HG03469 (cell line): ENCODE measurements around the gene TTYH3.

Experiments
- ATAC-seq: cut with Tn5 transposase; IDR thresholded peaks from one replicate; pipeline ENCODE4 v1.9.1; 2021; ENCODE audit warnings: mild to moderate bottlenecking, moderate library complexity, moderate number of reproducible peaks; ENCODE audit not compliant: unreplicated experiment

The TTYH3 gene

DNA sequence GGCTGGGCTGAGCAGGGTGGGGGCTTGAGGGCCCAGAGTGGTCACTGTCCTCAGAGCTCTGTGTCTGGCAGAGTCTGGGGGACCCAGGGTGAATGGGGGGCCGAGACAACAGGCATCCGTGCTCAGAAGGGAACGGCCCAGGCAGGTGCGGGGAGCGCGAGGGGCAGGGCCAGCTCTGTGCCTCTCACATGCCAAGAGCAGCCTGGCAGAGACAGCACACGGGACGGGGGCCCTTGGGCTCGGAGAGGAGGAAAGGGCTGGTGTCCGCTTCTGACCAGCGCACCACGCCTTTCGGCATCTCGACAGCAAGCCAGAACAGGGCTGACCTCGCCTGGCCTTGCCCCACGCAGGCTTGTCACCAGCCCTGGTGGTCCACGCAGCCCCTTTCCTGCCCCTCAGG lies 69.6 kb downstream of the TTYH3 start:
- ATAC-seq: no peak

DNA sequence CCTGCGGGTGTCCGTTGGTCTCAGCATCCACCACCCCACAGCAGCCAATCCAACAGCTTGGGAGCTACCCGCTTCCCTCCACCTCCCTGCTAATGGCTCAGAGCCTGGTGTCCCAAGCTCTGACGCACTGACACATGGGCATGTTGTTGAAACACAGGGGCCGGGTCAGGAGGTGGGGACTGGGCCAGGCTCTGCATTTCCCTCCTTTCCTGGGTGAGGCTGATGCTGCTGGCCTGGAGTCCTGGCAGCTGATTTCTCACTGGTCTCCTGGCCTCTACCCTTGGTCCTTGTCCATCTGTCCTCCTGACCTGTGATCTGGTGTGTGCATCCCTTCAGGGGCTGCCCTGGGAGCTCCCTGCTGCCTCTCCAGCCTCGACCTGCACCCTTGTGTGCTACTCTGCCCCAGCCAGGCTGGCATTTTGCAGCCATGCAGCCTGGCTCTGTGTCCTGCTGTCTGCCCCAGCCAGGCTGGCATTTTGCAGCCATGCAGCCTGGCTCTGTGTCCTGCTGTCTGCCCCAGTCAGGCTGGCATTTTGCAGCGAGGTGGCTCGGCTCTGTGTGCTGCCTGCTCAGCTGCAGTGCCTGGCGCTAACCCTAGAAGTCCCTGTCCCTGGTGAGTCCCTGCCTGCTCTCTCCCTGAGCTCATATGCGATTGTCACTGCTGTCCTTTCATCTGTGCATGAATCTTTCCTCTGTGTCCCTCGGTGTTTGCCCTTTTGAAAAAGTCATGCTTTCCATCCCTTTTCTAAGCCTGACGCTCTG lies 70.2 kb downstream of the TTYH3 start:
- ATAC-seq: no peak

DNA sequence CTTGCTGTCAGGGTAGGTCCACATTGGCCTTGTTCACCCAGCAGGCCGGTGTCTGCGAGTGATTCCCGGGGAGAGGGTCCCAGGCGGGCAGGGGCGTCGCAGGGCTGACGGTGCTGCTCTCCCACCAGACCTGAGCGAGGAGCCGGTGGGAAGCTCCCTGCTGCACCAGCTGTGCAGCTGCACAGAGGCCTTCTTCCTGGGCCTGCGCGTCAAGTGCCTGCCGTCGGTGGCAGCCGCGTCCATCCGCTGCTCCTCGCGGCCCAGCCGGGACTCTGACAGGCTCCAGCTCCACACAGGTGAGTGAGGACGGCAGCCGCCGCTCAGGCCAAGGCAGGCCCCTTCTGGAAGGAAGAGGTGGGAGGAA lies 70.8 kb downstream of the TTYH3 start:
- no peak for ATAC-seq

DNA sequence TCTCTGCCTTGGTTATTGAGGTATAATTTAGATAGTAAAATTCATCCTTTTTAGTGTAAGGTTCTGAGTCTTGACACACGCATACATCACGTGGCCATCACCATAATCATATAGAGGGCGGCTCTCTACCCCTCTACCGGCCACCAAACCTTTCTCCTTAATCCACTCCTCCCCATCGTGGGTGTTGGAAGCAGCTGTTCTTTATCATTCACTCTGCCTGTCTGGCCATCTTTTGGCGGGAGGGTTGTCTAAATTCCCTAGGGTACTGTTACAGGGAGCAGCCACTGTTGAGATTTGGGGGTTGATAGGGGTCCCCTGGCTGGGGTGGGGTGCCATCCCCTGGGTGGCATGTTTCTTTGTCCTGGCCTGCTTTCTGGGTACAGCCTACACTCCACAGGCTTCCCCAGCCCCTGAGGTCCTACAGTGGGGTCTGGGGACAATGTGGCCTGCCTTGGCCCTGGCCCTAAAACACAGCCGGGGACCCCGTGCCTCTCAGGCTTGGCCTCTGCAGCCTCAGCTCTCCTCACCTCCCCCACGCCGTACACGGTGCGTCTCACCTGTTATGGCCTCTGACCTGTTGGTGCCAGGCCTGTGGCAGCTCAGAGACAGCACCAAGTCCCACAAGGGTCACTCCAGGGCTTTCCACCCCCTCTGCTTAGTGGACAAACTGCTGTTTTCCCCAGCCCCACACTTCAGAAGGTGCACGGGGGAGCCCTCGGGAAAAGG lies 73.7 kb downstream of the TTYH3 start:
- ATAC-seq: no peak

DNA sequence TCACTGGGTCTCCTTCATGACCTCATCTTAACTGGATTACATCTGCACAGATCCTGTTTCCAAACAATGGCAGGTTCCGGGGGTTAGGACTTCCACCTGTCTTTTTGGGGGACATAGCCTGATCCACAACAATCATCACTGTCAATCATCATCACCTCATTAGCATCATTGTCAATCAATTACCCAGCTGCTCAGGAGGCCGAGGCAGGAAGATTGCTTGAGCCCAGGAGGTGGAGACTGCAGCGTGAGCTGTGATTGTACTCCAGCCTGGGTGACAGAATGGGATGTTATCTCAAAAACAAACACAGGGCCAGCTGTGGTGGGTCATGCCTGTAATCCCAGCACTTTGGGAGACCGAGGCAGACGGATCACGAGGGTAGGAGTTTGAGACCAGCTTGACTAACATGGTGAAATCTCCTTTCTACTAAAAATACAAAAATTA lies 74.9 kb downstream of the TTYH3 start:
- ATAC-seq: no peak

DNA sequence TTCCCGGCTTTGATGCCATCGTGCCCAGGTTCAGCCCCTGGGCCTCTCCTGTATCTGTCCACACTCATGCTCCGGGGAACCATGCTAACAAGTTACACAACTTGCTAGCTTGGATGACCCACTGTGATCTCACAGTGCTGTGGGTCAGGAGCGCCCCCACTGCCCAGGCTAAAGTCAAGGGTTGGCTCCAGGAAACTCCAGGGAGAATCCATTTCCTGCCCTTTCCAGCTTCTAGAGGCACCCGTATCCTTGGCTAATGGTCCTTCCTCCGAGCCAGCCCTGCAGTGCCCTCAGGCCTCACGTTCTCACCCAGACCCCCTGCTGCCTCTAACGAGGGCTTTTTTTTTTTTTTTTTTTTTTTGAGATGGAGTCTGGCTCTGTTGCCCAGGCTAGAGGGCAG lies 75.7 kb downstream of the TTYH3 start:
- ATAC-seq: no peak

DNA sequence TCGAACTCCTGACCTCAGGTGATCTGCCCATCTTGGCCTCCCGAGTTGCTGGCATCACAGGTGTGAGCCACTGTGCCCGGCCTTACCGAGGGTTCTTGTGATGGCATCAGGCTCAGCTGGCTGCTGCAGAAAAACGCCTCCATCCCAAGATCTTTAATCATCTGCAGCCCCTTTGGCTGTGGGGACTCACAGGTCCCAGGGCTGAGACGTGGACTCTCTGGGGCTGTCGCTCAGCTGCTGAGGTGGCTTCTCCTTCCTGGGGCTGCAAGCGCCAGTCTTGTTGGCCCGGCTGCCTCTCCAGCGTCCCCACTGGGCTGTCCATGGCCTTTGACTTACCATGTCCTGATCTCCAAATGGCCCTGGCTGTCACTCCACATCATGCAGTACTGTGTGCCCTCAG lies 76.3 kb downstream of the TTYH3 start:
- ATAC-seq: no peak

DNA sequence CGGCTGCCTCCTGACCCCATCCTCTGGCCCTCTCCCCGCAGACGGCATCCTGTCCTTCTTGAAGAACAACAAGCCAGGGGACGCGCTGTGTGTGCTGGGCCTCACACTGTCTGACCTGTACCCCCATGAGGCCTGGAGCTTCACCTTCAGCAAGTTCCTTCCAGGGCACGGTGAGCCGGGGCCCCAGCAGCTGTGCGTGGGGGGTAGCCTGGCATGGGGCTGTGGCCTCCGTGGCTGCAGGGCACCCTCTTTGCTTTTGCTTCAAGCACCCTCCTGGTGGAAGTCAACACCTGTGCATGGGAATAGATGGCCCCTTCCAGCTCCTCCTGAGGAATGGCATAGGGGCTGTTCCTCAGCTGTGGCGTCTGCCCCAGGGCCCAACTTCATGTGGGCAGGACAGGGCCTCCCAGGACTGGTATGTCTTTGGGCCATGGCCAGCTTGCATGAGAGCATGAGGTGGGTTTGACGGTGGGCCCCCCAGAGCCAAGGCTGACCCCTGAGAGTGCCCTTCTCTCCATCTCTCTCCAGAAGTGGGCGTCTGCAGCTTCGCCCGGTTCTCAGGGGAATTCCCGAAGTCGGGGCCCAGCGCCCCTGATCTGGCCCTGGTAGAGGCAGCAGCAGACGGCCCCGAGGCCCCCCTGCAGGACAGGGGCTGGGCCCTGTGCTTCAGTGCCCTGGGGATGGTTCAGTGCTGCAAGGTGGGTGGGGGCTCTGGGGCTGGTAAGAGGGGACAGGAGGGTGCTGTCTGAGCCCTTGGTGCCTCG lies 76.9 kb downstream of the TTYH3 start:
- no peak for ATAC-seq

DNA sequence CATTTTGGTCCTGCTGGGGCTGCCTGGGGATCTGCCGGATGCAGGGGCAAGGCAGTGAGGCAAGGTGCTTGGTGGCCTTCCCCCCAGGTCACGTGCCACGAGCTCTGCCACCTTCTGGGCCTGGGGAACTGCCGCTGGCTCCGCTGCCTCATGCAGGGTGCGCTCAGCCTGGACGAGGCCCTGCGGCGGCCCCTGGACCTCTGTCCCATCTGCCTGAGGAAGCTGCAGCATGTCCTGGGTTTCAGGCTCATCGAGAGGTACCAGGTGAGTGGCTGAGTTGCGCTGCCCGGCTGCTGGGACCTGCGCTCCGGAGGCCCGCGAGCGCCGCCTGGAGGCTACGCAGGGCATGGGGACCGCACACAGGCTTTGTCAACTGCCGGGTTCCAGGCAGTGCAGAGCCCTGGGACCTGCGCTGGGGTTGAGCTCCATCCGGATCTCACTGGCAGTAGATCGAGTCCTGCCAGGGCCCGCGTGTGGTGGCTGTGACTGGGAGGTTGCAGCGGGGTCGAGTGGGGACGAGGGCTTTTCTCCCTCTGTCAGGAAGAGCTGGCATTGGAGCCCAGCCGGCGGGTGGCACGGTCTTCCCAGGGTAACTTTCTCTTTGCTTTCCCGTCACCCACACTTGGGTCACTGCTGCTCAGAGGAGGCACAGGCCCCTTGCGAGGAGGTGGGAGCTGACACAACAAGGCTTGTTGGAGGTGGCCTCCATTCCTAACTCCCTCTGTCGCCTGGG lies 77.9 kb downstream of the TTYH3 start:
- ATAC-seq: peak; percentile 60

DNA sequence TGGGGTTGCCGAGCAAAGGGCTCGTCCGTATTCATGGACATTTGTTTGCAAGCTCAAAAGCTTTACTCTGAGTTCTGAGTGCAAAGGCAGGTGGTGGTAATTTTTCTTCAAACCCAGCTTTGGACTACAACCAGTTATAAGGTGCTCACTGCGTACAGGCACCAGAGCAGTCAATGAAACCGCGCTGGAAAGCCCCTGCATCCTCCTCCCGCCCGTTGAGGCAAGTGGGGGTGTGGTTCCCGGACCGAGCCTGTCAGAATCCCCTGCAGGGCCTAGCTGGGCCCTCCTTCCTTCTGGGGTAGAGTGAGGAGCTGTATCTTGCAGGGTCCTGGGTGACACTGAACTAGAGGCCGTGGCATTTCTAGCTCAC lies 78.5 kb downstream of the TTYH3 start:
- peak; percentile 25 for ATAC-seq

DNA sequence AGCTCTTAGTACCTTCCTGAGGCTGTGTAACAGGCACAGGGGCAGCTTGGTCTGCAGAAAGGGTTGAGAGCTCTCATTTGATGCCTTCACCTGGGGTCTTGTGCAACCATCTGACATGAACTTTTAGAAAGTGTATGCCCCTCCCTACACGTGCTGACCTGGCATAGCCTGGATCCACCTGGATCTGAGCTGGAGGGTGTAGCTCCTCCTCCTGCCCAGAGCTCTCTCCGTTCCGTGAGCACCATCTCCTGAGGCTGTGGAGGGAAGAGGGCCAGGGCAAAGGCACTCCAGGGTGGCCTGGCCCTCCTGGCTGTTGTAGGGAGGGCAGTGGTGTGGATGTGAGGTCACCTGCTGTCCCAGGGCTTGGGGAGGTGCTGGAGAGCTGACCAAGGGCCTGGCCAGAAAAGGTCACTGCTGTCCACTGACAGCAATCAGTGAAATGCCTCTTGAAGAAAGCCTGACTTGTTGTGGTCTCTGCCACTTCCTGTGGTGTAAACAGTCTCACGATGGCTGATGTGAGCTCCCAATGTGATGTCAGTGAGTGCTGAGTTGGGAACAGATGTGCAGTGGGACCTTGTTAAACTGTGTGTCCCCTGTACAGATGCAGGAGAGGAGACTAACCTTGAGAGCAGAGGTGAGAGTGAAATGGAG lies 79.2 kb downstream of the TTYH3 start:
- ATAC-seq: no peak

DNA sequence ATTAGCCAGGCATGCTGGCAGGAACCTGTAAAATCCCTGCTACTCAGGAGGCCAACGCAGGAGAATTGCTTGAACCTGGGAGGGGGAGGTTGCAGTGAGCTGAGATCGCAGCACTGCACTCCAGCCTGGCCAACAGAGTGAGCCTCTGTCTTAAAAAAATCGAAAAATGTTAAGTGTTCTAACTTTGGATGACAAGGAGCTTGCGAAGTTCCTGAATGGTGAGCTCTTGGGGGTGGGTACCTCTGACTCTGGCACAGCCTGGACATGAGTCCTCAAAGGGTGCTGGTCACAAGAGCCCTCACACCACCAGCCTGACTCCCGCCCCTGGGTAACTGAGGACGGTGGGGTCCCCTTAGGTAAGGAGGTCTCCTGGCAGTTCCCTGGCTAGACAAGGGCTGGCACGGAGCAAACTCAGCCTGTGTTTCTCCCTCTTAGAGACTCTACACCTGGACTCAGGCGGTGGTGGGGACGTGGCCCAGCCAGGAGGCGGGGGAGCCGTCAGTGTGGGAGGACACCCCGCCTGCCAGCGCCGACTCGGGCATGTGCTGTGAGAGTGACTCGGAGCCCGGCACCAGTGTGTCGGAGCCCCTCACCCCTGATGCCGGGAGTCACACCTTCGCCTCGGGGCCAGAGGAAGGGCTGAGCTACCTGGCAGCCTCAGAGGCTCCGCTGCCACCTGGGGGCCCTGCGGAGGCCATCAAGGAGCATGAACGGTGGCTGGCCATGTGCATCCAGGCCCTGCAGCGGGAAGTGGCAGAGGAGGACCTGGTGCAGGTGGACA lies 80.3 kb downstream of the TTYH3 start:
- ATAC-seq: no peak

DNA sequence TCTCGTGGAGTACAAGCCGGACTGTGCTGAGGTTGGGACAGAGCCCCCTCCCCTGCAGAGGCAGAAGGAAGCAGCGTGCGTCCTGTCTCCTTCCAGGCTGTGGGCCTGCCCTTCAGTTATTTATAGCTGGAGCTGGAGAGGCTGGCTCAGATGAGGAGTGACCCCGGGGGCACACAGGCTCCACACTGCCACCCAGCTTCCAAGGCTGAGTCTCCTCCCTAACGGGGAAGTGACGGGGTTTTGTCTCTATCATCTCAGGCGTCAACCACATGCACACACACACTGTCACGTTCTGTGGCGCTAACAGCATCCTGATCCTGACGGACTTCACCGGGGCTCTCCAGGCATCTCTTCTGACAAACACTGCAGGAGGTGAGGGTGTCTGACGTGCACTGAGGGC lies 81.6 kb downstream of the TTYH3 start:
- ATAC-seq: no peak

DNA sequence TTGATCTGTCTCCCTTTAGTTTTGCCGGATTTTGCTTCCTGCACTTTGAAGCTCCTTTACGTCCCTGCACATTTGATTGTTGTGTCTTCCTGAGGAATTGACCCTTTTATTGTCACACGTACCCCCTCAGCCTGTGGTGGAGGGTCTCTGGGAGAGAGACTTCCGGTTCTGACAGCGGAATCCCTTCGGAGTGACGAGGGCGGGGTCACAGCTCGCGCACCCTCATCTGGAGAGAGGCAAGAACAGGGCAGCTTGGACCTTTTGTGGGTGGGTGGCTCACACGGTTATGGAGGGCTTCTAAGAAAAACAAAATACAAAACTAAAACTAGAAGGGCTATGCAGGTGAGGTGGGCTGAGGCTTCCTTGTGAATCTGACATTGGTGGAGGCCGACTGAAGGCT lies 82.2 kb downstream of the TTYH3 start:
- ATAC-seq: no peak
